ENCODE data around the gene CCNL1.

The CCNL1 gene

DNA sequence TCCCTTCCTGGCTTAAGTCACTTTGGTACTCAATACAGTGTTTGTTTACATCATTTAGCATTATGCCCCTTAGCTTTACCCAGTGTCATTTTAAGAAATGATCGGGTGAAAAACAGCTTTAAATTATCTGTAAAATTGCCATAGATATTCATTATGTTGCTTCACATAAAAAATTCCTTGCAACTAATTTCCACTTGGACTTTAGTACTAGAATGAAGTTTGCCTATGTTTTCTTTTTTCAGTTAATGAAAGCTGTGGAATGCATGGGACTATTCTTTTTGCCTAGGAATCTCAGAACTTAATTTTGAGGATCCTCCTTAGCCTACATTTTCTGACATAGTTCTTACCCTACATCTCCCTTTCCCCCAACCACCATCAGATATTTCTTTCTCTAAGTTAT is 38.4 kb downstream of the CCNL1 start:
- no peak for DNase-seq (ENCODE audit: extremely low read depth, insufficient read length)
- TF ChIP-seq, protein P1, sequence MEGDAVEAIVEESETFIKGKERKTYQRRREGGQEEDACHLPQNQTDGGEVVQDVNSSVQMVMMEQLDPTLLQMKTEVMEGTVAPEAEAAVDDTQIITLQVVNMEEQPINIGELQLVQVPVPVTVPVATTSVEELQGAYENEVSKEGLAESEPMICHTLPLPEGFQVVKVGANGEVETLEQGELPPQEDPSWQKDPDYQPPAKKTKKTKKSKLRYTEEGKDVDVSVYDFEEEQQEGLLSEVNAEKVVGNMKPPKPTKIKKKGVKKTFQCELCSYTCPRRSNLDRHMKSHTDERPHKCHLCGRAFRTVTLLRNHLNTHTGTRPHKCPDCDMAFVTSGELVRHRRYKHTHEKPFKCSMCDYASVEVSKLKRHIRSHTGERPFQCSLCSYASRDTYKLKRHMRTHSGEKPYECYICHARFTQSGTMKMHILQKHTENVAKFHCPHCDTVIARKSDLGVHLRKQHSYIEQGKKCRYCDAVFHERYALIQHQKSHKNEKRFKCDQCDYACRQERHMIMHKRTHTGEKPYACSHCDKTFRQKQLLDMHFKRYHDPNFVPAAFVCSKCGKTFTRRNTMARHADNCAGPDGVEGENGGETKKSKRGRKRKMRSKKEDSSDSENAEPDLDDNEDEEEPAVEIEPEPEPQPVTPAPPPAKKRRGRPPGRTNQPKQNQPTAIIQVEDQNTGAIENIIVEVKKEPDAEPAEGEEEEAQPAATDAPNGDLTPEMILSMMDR (IDR thresholded peaks at IDR 0.05; ENCODE audit: insufficient read depth, low read length, poor library complexity, severe bottlenecking) = no peak
- H3K4me3 ChIP-seq (replicated peaks; ENCODE audit: low read depth, low read length) = no peak overlapping the region
- no peaks in the 10 kb centered on the region for H3K36me3 ChIP-seq (ENCODE audit: control insufficient read depth, insufficient read depth, low read length)
- H3K27me3 ChIP-seq (replicated peaks; ENCODE audit: control insufficient read depth, insufficient read depth, low read length) = no peaks in the 10 kb centered on the region

DNA sequence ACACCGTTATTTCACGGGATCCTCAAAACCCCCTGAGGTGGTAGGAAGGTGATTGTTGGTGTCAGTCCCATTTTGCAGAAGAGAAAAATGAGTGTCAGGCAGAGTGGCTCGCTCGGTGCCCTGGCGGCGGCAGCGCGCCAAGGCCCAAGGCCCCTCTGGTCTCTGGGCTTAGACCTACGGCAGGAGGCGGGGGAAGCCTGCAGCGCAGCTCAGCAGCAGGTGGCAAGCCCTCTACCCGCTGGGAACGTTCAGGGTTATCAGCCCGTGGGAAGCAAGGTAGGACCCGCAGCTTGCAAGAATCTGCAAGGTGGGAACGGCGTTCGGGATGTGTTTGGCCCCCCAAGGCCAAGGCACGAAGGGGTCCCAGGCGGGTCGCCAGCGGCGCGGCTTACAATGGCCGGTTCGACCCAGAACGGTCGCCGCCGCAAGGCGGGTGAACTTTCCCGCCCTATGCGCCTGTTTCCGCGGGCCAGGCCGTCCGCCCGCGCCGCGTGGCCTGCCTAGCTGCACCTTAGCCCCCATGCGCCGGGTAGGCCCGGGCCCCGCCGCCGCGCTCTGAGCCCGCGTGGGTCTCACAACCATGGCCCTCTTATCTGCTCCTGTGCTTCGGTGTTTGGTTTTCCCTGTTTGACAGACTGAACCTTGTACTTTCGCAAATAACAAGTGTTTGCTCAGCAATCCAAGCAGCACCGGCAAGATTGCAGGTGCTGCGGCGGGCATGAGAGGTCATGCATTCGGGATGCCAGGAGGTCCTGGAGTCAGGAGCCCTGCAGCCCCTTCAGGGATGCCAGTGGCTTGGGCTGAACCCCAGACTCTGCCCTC is 39.7 kb downstream of the CCNL1 start:
- H3K27me3 ChIP-seq (replicated peaks; ENCODE audit: control insufficient read depth, insufficient read depth, low read length) = no peaks in the 10 kb centered on the region
- no peaks in the 10 kb centered on the region for H3K36me3 ChIP-seq (ENCODE audit: control insufficient read depth, insufficient read depth, low read length)
- DNase-seq (ENCODE audit: extremely low read depth, insufficient read length) = no peak
- TF ChIP-seq, protein P1 (IDR thresholded peaks at IDR 0.05; ENCODE audit: insufficient read depth, low read length, poor library complexity, severe bottlenecking) = no peak
- H3K4me3 ChIP-seq (replicated peaks; ENCODE audit: low read depth, low read length) = no peak overlapping the region

DNA sequence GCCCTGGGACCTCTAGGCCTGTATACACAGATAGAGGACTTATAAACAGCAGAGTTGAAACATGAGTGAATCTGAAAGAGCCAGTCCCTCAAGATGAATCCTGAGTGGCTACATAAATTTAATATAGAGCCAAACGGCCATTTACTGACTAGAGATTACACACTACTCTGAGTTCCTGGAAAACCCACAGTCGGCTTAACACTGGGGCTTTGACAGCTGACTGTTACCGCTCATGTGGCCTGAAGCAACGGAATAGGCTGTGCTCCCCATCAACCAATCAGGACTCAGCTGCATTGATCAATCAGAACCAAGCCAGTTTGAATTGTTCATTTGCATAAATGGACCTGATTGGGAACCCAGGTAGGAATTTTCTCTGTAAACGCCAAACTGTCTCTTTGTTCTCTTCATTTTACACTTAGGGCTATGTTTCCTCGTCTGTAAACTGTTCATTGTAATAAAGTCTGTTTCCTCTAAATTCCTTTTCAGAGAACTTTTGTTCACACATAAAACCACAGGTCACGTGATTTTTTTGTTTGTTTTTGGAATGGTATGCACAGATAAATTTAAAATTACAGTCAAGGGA is 40.5 kb downstream of the CCNL1 start:
- TF ChIP-seq, protein P1 (IDR thresholded peaks at IDR 0.05; ENCODE audit: insufficient read depth, low read length, poor library complexity, severe bottlenecking) = no peak
- no peaks in the 10 kb centered on the region for H3K36me3 ChIP-seq (ENCODE audit: control insufficient read depth, insufficient read depth, low read length)
- DNase-seq (ENCODE audit: extremely low read depth, insufficient read length) = no peak
- H3K27me3 ChIP-seq (replicated peaks; ENCODE audit: control insufficient read depth, insufficient read depth, low read length) = no peaks in the 10 kb centered on the region
- no peak overlapping the region for H3K4me3 ChIP-seq (replicated peaks; ENCODE audit: low read depth, low read length)

DNA sequence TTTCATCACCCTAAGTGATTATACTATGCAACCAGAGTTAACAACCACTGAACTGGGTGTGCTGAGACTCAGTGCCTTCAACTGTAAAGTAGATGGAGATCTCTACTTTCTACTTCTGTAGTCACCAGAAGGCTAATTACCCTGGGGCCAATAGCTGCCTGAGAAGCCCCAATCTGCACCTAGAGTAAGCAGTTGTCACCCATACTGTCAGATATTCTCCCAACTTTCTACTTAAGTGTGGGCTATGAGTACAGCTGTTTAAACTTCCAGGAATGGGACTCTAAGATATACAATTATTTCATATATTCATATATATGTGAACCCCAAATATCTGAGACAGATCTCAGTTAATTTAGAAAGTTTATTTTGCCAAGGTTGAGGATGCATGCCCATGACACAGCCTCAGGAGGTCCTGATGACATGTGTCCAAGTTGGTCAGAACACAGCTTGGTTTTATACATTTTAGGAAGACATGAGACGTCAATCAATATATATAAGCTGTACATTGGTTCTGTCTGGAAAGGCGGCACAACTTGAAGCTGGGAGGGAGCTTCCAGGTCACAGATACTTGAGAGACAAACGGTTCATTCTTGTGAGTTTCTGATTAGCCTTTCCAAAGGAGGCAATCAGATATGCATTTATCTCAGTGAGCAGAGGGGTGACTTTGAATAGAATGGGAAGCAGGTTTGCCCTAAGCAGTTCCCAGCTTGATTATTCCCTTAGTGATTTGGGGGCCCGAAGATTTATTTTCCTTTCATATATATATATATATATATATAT is 41.9 kb downstream of the CCNL1 start:
- Histone ChIP-seq H3K4me3 (replicated peaks; ENCODE audit: low read depth, low read length) (no peak overlapping the region), H3K27me3 (replicated peaks; ENCODE audit: control insufficient read depth, insufficient read depth, low read length) (no peaks in the 10 kb centered on the region), H3K36me3 (ENCODE audit: control insufficient read depth, insufficient read depth, low read length) (no peaks in the 10 kb centered on the region)
- TF ChIP-seq, protein P1 (IDR thresholded peaks at IDR 0.05; ENCODE audit: insufficient read depth, low read length, poor library complexity, severe bottlenecking) = no peak
- DNase-seq (ENCODE audit: extremely low read depth, insufficient read length) = no peak

DNA sequence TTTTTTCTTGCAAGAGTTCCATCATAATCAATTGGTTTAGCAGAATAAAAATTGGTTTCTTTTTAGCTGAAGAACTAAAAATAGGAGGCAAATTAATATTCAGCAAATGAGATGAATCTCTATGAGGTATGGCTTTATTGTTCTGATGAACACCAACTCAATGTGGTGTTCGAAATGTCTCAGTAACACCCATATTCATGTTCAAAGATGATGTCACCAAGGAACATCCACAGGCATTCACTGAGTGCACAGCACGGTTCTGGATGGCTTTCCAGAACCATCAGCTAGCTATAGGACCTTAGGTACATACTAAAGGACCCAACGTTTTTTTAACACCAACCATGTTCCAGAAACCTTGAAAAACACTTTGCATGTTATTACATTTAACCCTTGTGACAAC is 42.7 kb downstream of the CCNL1 start:
- H3K36me3 ChIP-seq (ENCODE audit: control insufficient read depth, insufficient read depth, low read length) = no peaks in the 10 kb centered on the region
- no peak overlapping the region for H3K4me3 ChIP-seq (replicated peaks; ENCODE audit: low read depth, low read length)
- no peaks in the 10 kb centered on the region for H3K27me3 ChIP-seq (replicated peaks; ENCODE audit: control insufficient read depth, insufficient read depth, low read length)
- no peak for DNase-seq (ENCODE audit: extremely low read depth, insufficient read length)
- TF ChIP-seq, protein P1 (IDR thresholded peaks at IDR 0.05; ENCODE audit: insufficient read depth, low read length, poor library complexity, severe bottlenecking) = no peak
